DMS53 (cell line): Measurements from ENCODE around the gene NGF.

Experiments used
- DNase-seq: peaks from one replicate; lab custom pipeline; 2025; lab: John Stamatoyannopoulos, UW

The NGF gene

DNA sequence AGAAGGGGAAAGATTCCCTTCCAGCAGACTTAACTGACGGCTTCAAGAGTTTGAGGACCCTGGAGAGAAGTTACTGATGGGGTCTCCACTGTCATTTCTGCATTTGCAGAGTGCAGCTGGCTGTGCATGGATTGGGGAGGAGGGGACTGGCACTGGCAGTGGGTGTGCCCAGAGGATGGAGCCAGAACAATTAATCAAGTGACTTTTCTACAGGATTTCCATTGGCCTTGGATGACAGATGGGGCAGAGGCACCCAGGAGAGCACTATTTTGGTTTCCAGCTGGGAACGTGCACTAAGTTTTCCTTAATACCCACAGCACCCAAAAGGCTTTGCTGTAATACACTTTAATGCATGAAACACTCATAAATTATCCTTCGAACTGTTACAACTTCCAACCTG lies 1.3 kb downstream of the NGF start:
- DNase-seq, result no peak

DNA sequence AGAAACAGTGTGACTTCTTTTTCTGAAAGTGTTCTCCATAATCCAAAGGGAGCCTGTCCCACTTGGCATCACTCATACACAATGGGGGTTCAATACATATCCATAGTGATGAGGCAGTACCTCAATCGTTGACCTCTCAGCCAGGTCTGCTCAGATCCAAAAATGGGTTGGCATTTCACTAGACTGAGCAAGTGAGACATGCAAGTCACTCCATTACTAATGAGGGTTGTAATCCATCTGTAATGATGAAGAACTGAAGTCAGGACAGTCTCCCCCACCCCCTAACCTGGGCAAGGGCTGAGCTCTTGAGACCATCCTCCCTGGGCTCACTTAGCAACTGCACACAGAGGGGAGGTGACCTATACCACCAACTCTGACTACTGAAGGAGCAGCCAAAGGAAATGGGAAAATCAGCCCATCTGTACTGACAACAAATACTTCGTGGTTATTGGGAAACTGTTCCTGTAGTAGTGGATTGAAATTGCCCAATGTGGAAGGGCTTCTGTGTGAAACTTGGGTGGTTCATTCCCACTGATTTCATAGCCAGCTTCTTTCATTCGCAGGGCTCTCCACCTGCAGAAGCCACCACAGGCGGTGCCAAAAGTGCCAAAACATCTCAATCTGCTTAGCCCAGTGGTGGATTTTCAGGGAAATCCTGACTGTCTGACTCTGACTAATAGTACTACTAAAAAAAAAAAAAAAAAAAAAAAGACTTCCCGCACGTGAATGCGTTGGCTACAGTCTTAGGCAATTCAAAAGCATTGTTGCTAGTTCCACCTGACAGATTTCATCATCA lies 5.0 kb downstream of the NGF start:
- DNase-seq, result peak; percentile 24

DNA sequence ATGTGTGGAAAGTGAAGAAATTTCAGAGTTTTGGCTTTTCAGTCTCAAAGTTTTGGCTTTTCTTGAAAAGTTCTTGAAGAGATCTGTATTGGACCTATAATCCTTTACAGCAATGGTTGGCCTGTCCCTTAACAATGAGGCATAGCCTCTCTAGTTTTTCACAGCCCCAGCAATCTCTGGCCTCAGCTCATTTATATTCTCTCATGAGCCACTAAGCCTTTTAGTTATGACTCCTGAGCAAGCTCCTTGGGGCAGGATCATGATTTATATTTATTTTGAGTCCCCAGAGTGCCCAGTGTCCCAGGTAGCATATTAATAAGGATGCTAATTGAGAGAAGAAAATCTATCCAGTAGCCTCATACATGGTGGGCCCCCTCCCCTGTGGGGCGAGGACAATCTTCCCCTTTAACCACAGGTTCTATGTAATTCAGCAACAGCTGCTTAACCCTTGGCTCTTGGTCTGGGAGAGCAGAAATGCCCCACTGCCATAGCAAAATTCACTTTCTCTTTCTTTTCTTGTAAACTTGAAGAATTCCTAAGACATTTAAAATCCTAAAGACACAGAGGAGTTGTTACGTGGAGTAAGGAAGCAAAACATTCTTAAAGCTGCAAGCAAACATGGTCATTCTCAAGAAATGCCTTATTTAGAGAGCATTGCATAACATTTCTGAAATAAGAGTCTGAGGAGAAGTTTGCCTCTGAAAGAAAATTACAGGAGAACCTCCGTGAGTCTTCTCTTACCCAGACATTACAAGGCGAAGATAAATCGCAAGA lies 6.3 kb downstream of the NGF start:
- DNase-seq, result no peak

DNA sequence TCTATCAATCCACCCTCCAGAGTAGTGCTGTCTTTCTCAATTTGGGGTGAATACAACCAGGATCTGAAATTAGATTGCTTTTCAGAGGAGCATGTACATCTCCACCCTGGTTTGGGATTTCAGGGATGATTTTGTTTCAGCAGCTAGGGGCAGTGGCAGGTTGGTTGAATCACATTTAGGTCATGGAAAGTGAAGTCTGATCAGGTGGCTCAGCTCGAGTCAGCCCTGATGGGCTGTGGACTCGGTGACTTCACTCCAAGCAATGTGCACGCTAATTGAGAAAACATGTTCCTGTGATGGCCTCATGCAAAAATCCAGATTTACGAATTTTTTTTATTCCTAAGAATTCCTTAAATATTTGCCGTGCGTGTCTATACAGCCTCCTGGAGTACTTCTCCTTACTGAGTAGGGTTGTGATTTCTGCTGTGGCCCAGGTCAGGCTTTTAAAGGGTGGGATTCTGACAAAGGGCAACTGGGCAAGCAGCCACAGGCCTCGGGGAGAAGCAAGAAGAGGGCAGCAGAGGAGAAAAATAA lies 7.5 kb downstream of the NGF start:
- no peak for DNase-seq

DNA sequence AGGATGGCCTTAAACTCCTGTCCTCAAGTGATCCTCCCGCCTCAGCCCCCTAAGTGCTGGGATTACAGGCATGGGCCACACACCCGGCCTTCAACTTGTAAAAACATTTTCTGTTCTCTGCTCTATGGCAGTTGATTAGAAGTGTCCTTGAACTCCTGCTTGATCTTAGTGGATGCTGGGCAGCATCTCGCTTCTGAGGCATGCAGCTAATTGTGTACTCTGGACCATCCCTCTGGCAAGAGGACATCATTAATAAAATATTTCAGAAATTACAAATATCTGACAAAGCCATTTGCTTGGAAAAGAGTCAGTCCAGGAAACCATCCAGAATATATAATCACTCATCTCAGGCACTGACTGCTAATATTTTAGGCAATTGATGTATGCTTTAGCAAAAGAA lies 8.1 kb downstream of the NGF start:
- no peak for DNase-seq

DNA sequence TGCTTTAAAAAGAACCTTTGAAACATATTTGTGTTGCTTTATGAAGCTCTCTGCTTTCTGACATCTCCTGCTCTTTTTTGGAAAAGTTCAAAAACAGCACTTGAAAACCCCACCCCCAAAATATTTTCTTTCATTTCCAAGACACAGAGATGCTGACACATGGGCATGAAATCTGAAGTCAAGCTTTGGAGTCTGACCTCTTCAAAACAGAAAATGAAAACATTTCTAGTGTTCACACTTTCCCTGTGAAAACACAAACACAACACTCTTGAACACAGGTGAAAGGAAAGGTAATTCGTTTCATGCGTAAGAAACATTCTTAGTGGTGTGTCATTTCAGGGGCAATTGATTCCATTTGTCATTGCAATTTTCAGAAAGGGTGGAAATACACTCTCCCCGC lies 10.8 kb downstream of the NGF start:
- peak; percentile 87 for DNase-seq

DNA sequence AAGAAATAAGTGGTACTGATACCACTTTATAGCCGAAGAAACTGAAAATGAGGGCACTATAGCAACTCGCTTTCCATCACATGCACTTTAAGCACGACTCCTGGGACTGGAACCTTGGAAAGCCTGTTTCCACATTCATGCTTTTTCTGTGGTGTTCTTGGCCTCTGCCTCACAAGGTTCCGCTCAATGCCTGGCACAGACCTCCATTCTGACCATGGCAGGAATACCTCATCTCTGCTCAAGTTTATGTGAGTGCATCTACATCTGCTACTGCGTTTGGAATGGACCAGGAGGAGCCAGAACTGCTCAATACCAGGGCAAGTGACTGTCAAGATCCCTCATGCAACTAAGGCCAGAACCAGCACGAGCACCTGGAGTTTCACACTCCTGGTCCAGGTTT lies 11.6 kb downstream of the NGF start:
- DNase-seq, result no peak

DNA sequence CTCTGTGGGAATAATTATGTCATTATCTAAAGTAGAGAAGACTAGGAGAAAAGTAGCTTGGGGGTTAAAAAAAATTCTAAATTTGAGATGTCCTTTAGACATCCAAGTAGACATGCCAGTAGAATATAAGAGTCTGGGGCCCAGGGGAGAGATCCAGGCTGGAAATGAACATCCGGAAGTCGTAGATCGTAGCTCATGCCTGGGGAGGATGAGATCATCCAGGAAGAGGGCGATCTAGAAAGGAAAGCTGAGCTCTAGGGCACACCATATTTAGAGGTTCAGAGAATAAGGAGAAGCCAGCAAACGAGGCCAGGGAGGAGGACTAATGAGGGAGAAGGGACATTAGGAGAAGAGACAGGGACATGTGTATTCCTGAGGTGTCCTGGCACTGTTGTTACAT lies 12.2 kb downstream of the NGF start:
- DNase-seq, result peak; percentile 59

DNA sequence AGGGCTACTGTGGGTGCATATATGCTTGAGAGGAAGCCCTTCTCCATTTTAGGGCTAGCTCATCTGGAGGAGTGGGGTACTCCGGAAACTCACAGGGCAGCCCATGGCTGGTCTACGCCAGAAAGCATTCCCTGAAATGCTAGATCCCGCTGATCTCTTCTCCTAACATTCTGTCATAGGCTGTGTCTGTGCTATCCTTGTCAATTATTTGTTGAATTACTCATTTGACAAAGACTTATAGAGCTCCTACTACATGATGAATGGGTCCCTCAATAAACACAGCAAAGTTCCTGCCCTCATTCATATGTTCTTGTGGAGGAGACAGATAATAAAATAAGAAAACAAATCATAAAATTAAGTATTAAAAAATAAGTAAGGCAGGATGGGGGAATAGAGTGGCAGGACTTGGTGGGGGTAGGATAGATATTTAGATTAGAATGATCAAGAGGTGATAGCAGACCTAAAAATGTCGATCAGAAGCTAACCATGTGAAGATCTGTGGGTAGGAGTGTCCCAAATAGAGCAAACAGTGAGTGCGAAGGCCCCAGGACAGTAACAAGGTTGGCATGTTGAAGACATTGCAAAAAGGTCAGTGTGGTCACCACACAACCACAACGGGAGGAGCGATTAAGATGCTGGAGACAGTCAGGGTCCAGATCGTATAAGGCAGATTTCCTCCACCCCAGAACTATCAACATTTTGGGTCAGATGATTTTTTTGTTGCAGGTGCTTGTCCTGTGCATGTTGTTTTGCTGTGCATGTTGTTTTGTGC lies 13.2 kb downstream of the NGF start:
- no peak for DNase-seq

DNA sequence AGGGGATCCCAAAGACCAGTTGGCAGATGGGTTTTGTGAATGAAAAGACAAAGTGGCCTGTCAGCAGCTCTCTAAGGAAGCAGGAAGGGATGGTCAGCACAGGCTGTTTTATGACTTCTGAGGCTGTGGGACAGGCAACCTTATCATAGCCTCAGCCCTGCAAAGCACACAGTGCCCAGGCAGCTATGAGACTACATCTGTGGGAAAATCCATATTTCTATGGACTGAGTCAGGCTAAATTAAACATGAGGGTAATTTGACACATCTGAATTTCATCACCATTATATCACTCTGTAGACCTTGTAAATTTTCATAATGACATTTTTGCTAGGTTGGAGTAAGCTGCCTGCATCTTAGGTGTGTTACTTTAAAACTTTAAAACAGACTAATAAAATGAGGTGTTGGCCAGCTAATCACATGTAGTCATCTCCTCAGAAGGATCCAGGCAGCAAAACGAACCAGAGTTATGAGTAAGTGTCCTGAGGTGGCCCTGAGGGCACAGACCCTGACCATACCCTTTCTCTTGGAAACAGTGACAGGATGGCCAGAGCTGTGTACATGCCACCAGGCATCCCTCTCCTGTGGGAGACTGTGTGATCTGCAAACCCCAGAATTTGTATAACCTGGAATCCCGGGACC lies 14.6 kb downstream of the NGF start:
- DNase-seq, result peak; percentile 35

DNA sequence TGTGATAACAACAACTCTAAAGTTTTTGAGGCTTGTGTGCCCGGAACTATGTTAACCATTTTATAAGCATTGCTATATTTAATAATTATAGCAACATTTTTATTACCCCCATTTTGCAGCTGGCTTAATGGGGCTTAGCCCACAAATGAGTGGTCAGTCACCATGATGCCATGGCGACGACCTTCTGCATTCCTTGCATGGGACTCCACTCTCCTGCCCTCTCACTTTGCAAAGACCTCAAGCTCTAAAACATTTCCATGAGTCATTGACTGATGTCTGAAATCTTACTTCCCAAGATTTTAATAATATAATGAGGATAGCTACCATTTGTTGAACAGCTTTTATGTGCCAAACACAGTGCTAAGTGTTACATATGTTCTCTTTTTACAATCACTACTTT lies 15.4 kb downstream of the NGF start:
- DNase-seq, result no peak

DNA sequence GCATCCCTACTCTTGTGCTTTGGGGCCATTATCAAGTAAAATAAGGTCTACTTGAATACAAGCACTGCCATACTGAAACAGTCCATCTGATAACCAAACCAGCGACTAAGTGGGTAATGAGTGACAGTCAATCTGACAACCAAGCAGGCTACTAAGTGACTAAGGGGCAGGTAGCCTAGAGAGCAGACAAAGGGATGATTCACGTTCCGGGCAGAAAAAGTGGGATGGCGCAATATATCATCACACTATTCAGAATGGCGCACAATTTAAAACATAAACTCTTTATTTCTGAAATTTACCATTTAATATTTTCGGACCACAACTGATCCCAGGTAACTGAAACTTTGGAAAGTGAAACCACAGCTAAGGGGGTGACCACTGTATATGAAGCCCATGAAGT lies 17.7 kb downstream of the NGF start:
- DNase-seq, result no peak

DNA sequence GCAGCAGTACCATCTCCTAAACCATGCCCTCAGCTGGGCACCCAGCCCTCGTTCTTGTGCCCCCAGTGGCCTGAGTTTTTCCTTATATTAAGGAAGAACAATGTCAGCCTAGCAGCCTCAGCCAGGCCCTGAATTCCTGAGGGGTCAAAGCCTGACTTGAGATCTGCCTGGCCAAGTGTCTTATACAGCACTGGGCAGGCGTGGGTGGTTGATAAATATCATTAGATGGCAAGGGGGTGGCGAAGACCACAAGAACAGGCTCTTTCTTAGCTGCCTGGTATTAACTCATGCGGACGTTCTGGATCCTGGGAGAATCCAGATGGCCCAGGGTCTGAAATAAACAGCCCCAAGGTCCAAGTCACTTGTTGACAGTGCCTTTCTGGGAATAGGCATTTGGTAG lies 18.3 kb downstream of the NGF start:
- DNase-seq, result no peak

DNA sequence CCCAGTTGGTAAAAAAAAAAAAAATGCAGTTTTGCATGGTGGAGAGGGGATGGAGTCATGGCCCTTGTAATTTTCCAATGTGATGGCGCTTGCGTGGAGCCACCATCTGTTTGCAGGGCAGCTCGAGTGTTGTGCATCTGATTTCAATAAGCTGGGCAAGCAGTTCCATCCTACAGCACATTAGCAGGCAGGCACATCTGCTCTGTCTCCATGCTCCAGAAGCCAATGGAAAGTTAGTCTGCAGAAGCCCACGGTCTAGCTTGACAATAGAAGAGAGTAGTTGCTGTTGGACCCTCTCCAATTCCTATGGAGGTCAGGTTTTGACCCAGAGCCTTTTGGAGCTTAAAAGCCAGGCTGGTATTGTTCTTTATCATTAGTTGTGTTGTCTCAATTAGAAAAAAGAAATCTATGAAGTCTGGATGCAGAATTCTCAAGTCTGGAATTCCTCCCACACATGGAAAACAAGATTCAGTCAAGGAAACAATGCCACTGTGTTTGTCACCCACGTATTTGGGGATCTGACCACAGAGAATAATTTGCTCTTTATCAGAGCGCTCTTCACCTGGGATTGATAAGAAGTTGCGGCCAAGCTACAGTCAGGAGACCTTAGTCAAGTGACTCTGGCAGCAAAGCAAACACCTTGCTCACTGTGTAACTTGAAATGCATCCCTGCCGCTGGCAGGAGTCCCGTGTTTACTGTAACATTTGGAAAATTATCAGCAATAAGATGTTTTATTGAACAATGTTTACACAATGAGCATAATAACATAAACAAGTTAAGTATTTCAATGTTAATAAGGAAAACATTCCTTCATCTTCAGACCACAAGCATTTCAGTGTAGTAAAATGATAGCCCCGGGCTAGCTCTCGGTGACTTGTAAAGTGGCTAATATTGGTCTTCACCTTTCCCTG lies 20.7 kb downstream of the NGF start:
- peak; percentile 92 for DNase-seq

DNA sequence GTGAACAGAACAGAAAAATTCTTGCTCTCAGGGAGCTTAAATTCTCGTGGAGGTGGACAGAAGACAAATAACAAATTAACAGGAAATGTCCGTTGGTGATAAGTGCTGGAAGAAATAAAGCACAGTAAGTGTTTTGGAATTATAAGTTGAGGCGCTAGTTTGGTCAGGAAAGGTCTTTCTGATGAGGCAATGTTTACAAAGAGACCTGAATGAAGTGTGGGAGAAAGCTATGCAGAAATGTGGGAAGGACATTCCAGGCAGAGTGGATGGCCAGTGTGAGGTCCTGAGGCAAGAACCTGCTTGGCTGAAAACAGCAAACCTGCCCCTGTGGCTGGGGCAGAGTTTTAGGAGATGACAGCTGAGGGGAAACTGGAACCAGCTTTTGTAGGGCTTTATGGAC lies 23.3 kb downstream of the NGF start:
- DNase-seq, result peak; percentile 49

DNA sequence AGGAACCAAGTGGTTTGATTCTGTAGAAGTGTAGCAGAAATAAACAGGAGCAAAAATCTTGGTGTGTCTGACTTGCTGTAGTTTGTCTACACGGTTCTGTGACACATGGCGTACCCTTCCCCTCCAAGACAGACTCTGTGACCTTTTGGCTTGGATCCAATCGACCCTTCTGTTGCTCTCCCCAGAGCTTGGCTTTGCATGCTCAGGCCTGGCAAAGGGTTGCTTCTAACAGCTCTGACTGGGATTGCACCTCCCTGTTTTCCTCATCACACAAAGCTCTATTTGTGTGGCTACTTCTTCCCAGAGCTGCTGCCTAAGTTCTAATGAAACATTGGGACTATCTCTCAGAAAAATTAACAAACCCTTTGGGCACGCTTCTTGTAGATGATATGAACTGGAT lies 24.0 kb downstream of the NGF start:
- peak; percentile 36 for DNase-seq

DNA sequence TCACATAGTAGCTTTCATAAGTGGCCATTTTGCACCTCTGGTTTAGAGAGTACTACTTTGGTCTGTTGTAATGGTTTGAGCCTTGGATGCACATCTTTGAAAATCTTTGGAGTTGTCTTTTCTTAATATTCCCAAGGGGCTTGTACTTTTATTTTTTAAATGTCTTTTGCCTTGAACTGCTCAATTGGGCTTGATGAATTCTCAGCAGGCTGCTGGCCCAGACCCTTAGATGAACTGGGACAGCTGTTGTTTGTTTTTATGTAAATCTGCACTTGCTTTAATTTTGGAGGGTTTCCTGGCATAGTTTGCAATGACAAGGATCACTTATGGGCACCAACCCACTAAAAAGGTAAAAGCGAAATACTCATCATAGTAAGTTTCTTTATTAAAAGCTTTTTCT lies 24.9 kb downstream of the NGF start:
- no peak for DNase-seq

DNA sequence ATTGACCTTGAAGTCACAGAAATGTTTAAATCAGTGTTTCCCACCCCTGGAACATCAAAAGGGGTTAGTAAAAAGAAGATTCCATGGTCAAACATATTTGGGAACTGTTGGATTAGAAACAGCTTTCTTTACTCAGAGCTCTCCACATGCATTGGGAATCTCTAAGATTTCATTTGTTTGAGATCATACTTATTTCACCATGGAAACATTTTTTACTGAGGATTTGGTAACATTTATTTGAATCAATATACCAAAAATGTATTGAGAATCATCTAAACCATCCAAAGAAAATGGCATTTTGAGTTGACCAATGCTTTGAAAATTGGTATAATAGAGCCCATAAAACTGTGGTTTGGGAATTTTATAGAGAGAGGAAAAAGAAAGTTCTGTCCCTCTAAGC lies 25.3 kb downstream of the NGF start:
- DNase-seq, result no peak

DNA sequence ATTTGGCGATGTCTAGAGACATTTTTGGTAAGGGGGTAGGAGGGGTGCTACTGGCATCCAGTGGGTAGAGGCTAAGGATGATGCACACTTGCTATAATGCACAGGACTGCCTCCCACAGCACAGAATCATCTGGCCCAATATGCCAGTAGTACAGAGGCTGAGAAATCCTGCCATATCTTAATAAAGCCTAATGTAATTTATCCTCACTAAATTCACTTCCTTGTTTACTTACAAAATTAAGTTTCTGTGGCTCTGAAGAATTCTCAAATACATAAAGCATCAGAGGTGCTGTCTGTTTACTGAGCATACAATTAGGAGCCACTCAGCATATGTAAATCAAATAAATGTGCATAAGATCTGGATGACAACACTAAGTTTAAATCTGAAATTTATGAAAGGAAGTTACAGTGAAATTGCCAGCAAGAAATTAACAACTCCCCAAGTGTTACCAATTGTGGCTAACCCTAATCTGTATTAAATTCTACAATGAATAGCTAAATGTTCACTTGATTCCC lies 26.5 kb downstream of the NGF start:
- no peak for DNase-seq

DNA sequence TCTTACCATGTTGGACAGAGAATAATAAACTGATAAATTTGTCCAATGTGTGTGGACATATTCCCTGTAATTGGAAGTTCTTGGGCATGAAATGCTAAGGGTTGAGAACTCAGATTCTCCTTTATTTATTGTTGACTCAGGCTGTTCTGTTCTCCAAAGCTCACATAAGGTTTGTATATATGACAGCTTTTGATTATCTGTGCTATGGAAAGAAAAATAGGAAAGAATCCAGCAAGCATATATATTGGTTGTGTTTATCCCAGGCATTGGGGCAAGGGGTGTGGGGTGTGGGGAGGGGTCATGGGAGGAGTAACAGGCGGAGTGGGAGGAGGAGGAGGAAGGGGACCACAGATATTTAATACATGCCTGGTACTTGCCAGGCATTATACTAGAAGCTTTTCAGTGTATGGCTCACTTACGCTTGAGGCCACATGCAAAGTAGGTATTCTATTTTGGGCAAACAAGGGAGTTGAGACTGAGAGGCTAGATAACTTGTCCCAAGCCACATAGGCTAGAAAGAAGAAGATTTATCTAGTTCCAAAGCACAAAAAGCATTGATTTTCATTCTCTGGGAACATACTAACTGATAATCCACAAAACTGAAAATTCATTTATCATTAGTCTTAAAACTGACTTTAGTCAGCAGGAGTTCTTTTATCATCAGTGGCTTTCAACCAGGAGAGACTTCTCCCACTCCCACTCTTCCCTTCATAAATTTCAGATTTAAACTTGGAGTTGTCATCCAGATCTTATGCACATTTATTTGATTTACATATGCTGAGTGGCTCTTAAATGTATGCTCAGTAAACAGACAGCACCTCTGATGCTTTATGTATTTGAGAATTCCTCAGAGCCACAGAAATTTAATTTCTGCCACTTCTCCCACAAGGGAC lies 27.2 kb downstream of the NGF start:
- DNase-seq, result no peak
